ENCODE results near the gene HAGHL. TPM values are rescaled to one million over a fixed set of nuclear protein-coding genes. Genes with fewer than 3 reads are reported as not detected.
"Not testable (repeated sequence)": the region's sequence is repeated elsewhere in the genome, so short reads cannot be mapped to it uniquely, and the experiment has no call there.

Gene HAGHL
- polyA plus RNA-seq, 5 donors: 2.1 to 7.3 (median 3.5) TPM

- DNase-seq: no peak
Measured at GRCh38 chr16:686459-687260, 40.2 kb upstream of the HAGHL start.

- DNase-seq: no peak
Measured at GRCh38 chr16:687499-687898, 39.4 kb upstream of the HAGHL start.

GRCh38 chr16:689175-689897 is 37.6 kb upstream of the HAGHL start:
- no peak for DNase-seq

GRCh38 chr16:691242-691641 is 35.7 kb upstream of the HAGHL start:
- not testable (repeated sequence) for DNase-seq

GRCh38 chr16:692356-693108 is 34.4 kb upstream of the HAGHL start:
- DNase-seq: no peak

GRCh38 chr16:693364-693763 is 33.5 kb upstream of the HAGHL start:
- DNase-seq: no peak

GRCh38 chr16:693766-694165 is 33.1 kb upstream of the HAGHL start:
- DNase-seq: no peak

- DNase-seq: no peak
Measured at GRCh38 chr16:694187-694862, 32.6 kb upstream of the HAGHL start.

- DNase-seq: no peak
Measured at GRCh38 chr16:694863-695354, 32.0 kb upstream of the HAGHL start.

- no peak for DNase-seq
Measured at GRCh38 chr16:695355-696089, 31.4 kb upstream of the HAGHL start.

GRCh38 chr16:698911-699671 is 27.8 kb upstream of the HAGHL start:
- DNase-seq: no peak

GRCh38 chr16:700684-701584 is 26.0 kb upstream of the HAGHL start:
- no peak for DNase-seq

GRCh38 chr16:702341-702740 is 24.6 kb upstream of the HAGHL start:
- DNase-seq: no peak

GRCh38 chr16:703406-703805 is 23.5 kb upstream of the HAGHL start:
- DNase-seq: no peak

GRCh38 chr16:704047-704446 is 22.9 kb upstream of the HAGHL start:
- DNase-seq: no peak

- no peak for DNase-seq
Measured at GRCh38 chr16:704552-705380, 22.1 kb upstream of the HAGHL start.

GRCh38 chr16:705431-706188 is 21.3 kb upstream of the HAGHL start, which contains the start of gene FBXL16:
TSS of gene FBXL16 (minus strand) at chr16:705801. CDS start at chr16:697405, 8,396 bp downstream.
- DNase-seq: no peak
